Lung (tissue), 12 donors: ENCODE results near the gene IL16. TPM values are rescaled to one million over a fixed set of nuclear protein-coding genes. Genes with fewer than 3 reads are reported as not detected.

Experiments used
- ATAC-seq: fragments of 200-7000 bp; cut with Tn5 transposase; one replicate; pipeline ENCODE4 v1.9.1; 2020; ENCODE audit warnings: moderate number of reproducible peaks; ENCODE audit not compliant: insufficient read depth, low FRiP score
- DNase-seq, 3 donors: peaks; one replicate each; pipeline ENCODE4 v3.0.0-alpha.2; 2013 to 2017
- H3K27ac ChIP-seq, 2 donors: one replicate each; pipeline ENCODE4 v1.5.1; 2013; ENCODE audit warnings: mild to moderate bottlenecking in 2 of 2, moderate library complexity in 2 of 2, control low read depth in 1 of 2, inconsistent platforms in 1 of 2, low read depth in 1 of 2, low read length in 1 of 2
- H3K27me3 ChIP-seq, 3 donors: one replicate each; pipeline ENCODE4 v1.5.1; 2013; ENCODE audit warnings: low read length in 2 of 3; ENCODE audit not compliant: control insufficient read depth in 3 of 3, insufficient read depth in 3 of 3
- H3K36me3 ChIP-seq, 4 donors: one replicate each; pipeline ENCODE4 v1.5.1; 2013; ENCODE audit warnings: low read length in 4 of 4, mild to moderate bottlenecking in 1 of 4, moderate library complexity in 1 of 4; ENCODE audit not compliant: control insufficient read depth in 4 of 4, insufficient read depth in 4 of 4
- H3K4me1 ChIP-seq, 5 donors: one replicate each; pipeline ENCODE4 v1.5.1; 2013; ENCODE audit warnings: low read length in 5 of 5, mild to moderate bottlenecking in 2 of 5, moderate library complexity in 1 of 5; ENCODE audit not compliant: control insufficient read depth in 5 of 5, insufficient read depth in 5 of 5
- H3K4me3 ChIP-seq: one replicate; pipeline ENCODE4 v1.5.1; 2013; ENCODE audit warnings: mild to moderate bottlenecking, control low read depth, moderate library complexity
- H3K9ac ChIP-seq, 2 donors: one replicate each; pipeline ENCODE4 v1.5.1; 2013; ENCODE audit warnings: low read length in 2 of 2, control low read depth in 1 of 2; ENCODE audit not compliant: insufficient read depth in 1 of 2
- H3K9me3 ChIP-seq, 4 donors: one replicate each; pipeline ENCODE4 v1.5.1; 2013; ENCODE audit warnings: low read length in 3 of 4, mild to moderate bottlenecking in 1 of 4, moderate library complexity in 1 of 4; ENCODE audit not compliant: control insufficient read depth in 4 of 4, insufficient read depth in 3 of 4
- WGBS, 2 donors: extraction: QIAGEN DNeasy Blood & Tissue Kit; methylation state at CpG; one replicate each; pipeline ENCODE4 v1.1.7; 2013; 5-methylcytosine and 5-hydroxymethylcytosine counted together
- polyA plus RNA-seq, 2 donors: library from polyadenylated mRNA; stranded (reverse); fragments of 200-250 nt; gene quantifications; one replicate each; pipeline ENCODE4 v1.2.1, GENCODE V29; 2013
- total RNA-seq, 2 donors: library from RNA; depleted of rRNA in 1 of 2; stranded (reverse); fragments of >200 nt in 1 of 2; gene quantifications; one replicate each; pipeline ENCODE4 v1.2.1, GENCODE V29; 2014 to 2021
- TF ChIP-seq, protein P1 (sequence below): IDR thresholded peaks from 2 replicates; pipeline ENCODE4 v1.5.1; 2012; ENCODE audit warnings: mild to moderate bottlenecking; ENCODE audit errors: control extremely low read depth, extremely low read depth
- donor health status: control.
- donor health status: control.
- donor health status: Bipolar disorder and iron deficiency.
- donor health status: healthy.
- donor health status: DM: yes; HTN: yes; CAD: no.

IL16 gene
- total and polyA plus RNA-seq, 4 donors, result 18.8 to 45.4 (median 24.4) TPM

DNA sequence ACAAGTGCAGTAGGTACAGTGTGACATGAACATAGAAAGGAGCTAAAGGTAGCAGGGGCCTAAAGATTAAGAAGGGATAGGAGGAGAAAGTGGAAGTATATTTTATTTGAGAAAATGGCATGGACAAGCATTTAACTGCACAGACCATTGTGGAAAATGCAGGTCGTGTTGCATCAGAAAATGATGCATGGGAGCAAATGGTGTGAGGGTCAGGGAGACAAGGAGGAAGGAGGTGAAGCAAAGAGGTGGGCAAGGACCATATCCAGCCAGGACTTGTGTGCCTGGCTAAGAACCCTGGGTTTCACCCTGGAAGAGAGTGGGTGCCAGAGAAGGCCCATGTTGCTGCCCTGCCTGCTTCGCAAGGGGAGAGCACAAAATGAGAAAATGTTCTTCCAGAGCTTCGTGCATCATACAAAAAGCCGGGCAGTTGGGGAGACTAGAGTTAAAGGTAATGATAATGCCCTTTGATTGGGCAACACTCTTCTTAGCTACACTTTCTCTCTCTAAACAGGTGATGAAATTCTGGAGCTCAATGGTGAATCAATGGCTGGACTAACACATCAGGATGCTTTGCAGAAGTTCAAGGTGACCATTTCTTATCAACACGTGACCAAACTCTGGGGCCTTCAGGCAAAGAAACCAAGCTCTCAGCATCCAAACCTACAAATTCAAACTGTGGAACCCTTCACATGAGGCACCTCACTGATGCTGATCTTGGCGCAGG, 81.8 kb downstream of the IL16 start:
- TF ChIP-seq, protein P1, sequence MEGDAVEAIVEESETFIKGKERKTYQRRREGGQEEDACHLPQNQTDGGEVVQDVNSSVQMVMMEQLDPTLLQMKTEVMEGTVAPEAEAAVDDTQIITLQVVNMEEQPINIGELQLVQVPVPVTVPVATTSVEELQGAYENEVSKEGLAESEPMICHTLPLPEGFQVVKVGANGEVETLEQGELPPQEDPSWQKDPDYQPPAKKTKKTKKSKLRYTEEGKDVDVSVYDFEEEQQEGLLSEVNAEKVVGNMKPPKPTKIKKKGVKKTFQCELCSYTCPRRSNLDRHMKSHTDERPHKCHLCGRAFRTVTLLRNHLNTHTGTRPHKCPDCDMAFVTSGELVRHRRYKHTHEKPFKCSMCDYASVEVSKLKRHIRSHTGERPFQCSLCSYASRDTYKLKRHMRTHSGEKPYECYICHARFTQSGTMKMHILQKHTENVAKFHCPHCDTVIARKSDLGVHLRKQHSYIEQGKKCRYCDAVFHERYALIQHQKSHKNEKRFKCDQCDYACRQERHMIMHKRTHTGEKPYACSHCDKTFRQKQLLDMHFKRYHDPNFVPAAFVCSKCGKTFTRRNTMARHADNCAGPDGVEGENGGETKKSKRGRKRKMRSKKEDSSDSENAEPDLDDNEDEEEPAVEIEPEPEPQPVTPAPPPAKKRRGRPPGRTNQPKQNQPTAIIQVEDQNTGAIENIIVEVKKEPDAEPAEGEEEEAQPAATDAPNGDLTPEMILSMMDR, result no peak
- ATAC-seq, result no peak

DNA sequence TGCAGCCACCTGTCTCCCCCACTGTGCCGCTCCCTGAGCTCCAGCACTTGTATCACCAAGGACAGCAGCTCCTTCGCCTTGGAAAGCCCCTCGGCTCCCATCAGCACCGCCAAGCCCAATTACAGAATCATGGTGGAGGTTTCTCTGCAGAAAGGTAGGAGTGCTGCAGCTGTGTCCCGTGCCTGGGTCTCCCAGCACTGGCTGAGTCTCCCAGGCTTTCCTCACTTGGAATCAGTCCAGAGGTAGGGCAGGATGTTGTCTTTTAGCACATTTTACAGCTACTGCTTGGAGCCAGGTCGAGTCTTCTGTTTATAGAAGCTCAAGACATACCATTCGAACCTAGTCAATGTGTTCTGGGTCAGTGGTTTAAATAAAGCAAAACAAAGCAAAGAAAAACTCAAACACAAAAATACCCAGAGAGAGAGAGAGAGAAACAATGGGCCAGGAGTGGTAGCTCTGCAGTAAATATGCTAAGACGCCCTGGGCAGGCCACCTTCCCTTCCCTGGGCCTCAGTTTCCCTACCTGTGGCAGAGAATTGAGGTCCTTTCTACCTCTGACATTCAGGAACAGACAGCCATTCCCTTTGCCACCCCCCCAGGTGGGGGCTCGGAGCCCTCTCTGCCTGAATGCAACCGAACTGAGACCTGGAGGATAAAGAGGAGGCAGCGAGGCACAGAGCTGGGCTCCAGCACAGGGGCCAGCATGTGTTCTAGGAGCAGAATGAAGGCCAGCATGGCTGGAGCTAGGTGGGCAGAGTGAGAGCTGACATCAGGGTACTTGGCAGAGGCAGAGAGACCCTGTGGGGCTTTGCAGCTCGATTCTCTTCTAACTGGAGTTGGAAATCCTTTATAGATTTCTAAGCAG, 83.2 kb downstream of the IL16 start:
- WGBS, 2 donors, result 81 to 87% methylated on average over 12 of the region's 12 CpGs
- H3K36me3 ChIP-seq, result peaks cover 0 to 6% (median 0%) of the 10 kb centered on the region in 4 donors
- peak in 1 of 3 donors; percentile 9 for DNase-seq

More for the DNA sequence above, 81.8 kb downstream of the IL16 start:
- Histone ChIP-seq H3K4me3 (no peak overlapping the region), H3K36me3 (peaks cover 0 to 6% (median 0%) of the 10 kb centered on the region in 4 donors), H3K27ac (no peak overlapping the region), H3K9ac (no peak overlapping the region), H3K9me3 (no peaks in the 10 kb centered on the region), H3K27me3 (no peaks in the 10 kb centered on the region), H3K4me1 (peaks cover 0 to 4% (median 0%) of the 10 kb centered on the region in 5 donors)
- peak in 1 of 3 donors; percentile 2 for DNase-seq
- WGBS, 2 donors, result 92 to 93% methylated on average over 6 of the region's 6 CpGs

DNA sequence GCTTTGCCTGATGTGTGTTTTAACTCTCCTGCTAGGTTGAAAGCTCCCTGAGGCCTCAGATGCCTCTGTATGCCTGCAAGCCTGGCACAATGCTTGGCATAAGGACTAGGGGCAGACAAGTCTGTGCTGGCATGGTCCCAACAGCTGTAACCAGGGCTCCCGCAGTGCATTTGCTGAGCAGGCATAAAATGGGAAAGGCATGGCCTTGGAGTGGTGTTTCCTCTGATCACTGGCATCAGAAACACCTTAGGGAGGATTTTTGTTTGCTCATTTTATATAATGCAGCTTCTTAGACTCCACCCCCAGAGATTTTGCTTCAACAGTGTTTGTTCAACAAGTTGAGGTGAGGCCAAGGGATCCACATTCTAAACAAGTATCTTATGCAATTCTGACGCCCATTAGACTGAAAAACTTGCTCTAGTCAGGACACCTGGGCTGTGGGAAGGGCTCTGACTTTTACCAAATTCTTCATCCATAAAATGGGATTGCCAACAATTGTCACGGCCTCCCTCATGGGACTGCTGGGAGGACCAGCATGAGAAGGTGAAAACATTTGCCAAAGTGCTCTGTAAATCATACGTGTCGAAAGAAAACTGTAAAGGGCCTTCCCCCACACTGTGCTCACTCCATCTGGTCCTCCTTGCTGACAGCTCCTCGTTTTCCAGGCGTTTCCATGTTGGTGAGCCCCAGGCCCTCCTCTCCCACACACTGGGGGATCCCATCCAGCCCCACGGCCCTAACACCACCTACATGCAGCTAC, 84.2 kb downstream of the IL16 start:
- ATAC-seq (no peak), DNase-seq (no peak)
- no peak overlapping the region for H3K9ac ChIP-seq
- H3K9me3 ChIP-seq, result no peaks in the 10 kb centered on the region
- 75 to 88% methylated on average over 8 of the region's 8 CpGs for WGBS, 2 donors
- TF ChIP-seq, protein P1, result no peak
- no peaks in the 10 kb centered on the region for H3K27me3 ChIP-seq
- H3K27ac ChIP-seq, result no peak overlapping the region
- H3K4me3 ChIP-seq, result no peak overlapping the region
- H3K36me3 ChIP-seq, result peaks cover 0 to 6% (median 1%) of the 10 kb centered on the region in 4 donors
- H3K4me1 ChIP-seq, result peaks cover 0 to 9% (median 0%) of the 10 kb centered on the region in 5 donors

More for the DNA sequence above, 83.2 kb downstream of the IL16 start:
- Histone ChIP-seq H3K27ac (no peak overlapping the region), H3K9ac (no peak overlapping the region), H3K4me3 (no peak overlapping the region), H3K27me3 (no peaks in the 10 kb centered on the region), H3K4me1 (peaks cover 0 to 6% (median 0%) of the 10 kb centered on the region in 5 donors), H3K9me3 (no peaks in the 10 kb centered on the region)
- TF ChIP-seq, protein P1, result no peak
- no peak for ATAC-seq
